BE2C (cell line): ENCODE data around the gene IPO13. TPM values are rescaled to one million over a fixed set of nuclear protein-coding genes. Genes with fewer than 3 reads are reported as not detected.

Experiments used
- DNase-seq: peaks from one replicate; pipeline ENCODE4 v3.0.0-alpha.2; 2020
- H3K27me3 ChIP-seq: fragments of 250-450 bp; sonication (Bioruptor Pico); 2 replicates; pipeline ENCODE4 v1.5.1; 2020; ENCODE audit warnings: mild to moderate bottlenecking
- H3K36me3 ChIP-seq: fragments of 250-450 bp; sonication (Bioruptor Pico); 2 replicates; pipeline ENCODE4 v1.5.1; 2020; ENCODE audit warnings: mild to moderate bottlenecking
- H3K4me1 ChIP-seq: fragments of 250-450 bp; sonication (Bioruptor Pico); 2 replicates; pipeline ENCODE4 v1.5.1; 2020
- H3K4me3 ChIP-seq: 2 replicates; pipeline ENCODE4 v1.5.1; 2011; ENCODE audit warnings: low read depth, low read length
- H3K9me3 ChIP-seq: fragments of 250-450 bp; sonication (Bioruptor Pico); 2 replicates; pipeline ENCODE4 v1.5.1; 2020
- CTCF ChIP-seq: IDR thresholded peaks from 2 replicates; pipeline ENCODE4 v1.5.1; 2012; ENCODE audit warnings: mild to moderate bottlenecking, low read depth, low read length
- polyA plus RNA-seq: library from polyadenylated mRNA; unstranded; fragments of >200 nt; gene quantifications from one replicate; pipeline ENCODE4 v1.2.1, GENCODE V29; 2012; ENCODE audit warnings: low read depth, missing spikeins; ENCODE audit not compliant: insufficient read length, insufficient read depth

IPO13 gene, protein sequence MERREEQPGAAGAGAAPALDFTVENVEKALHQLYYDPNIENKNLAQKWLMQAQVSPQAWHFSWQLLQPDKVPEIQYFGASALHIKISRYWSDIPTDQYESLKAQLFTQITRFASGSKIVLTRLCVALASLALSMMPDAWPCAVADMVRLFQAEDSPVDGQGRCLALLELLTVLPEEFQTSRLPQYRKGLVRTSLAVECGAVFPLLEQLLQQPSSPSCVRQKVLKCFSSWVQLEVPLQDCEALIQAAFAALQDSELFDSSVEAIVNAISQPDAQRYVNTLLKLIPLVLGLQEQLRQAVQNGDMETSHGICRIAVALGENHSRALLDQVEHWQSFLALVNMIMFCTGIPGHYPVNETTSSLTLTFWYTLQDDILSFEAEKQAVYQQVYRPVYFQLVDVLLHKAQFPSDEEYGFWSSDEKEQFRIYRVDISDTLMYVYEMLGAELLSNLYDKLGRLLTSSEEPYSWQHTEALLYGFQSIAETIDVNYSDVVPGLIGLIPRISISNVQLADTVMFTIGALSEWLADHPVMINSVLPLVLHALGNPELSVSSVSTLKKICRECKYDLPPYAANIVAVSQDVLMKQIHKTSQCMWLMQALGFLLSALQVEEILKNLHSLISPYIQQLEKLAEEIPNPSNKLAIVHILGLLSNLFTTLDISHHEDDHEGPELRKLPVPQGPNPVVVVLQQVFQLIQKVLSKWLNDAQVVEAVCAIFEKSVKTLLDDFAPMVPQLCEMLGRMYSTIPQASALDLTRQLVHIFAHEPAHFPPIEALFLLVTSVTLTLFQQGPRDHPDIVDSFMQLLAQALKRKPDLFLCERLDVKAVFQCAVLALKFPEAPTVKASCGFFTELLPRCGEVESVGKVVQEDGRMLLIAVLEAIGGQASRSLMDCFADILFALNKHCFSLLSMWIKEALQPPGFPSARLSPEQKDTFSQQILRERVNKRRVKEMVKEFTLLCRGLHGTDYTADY
- polyA plus RNA-seq: 17.4 TPM

GRCh38 chr1:43946236-43947060 is at the start of gene IPO13:
Gene IPO13 (plus strand): TSS chr1:43946950. CDS start chr1:43947601, 651 bp downstream.
- Histone ChIP-seq H3K36me3 (no peaks in the 10 kb centered on the region; the same call in 1 of the 2 replicates), H3K27me3 (no peaks in the 10 kb centered on the region), H3K4me1 (no peaks in the 10 kb centered on the region), H3K9me3 (no peaks in the 10 kb centered on the region), H3K4me3 (peak within 1 kb of the TSS; percentile 80)
- peak; percentile 94 for DNase-seq
- TF ChIP-seq CTCF: peak; percentile 51

- H3K36me3 ChIP-seq: no peaks in the 10 kb centered on the region
- DNase-seq: no peak
- no peak for TF ChIP-seq CTCF
- H3K4me1 ChIP-seq: no peaks in the 10 kb centered on the region
- H3K4me3 ChIP-seq: no peak overlapping the region
- H3K27me3 ChIP-seq: no peaks in the 10 kb centered on the region
- H3K9me3 ChIP-seq: no peaks in the 10 kb centered on the region
Measured at GRCh38 chr1:43898981-43899380, 47.8 kb upstream of the IPO13 start.

DNA sequence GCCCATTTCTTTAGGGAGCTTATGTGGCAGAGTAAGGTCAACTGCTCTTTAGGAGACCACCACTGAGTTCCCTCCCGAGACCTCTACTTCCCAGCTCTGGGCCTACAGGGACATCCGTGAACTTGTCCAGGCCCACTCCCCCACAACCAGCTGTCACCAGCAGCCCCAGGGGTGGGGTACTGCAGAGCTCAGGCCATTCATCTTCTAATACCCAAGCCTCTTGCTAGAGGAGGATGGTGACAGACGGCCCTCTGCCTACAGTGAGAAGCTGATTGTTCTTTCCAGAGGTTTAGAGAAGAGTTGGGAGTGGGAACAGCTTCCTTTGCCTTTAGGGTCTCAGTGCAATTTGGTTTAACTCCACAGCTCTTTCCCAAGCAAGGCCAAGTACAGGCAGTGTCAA is 46.4 kb upstream of the IPO13 start:
- no peak for TF ChIP-seq CTCF
- no peaks in the 10 kb centered on the region for H3K9me3 ChIP-seq
- H3K27me3 ChIP-seq: no peaks in the 10 kb centered on the region
- no peaks in the 10 kb centered on the region for H3K4me1 ChIP-seq
- H3K4me3 ChIP-seq: no peak overlapping the region
- DNase-seq: no peak
- H3K36me3 ChIP-seq: no peaks in the 10 kb centered on the region

- H3K4me3 ChIP-seq: no peak overlapping the region
- no peak for DNase-seq
- no peaks in the 10 kb centered on the region for H3K27me3 ChIP-seq
- H3K36me3 ChIP-seq: no peaks in the 10 kb centered on the region
- no peaks in the 10 kb centered on the region for H3K4me1 ChIP-seq
- no peaks in the 10 kb centered on the region for H3K9me3 ChIP-seq
- TF ChIP-seq CTCF: no peak
Measured at GRCh38 chr1:43901196-43901961, 45.4 kb upstream of the IPO13 start.

GRCh38 chr1:43902058-43902831 is 44.5 kb upstream of the IPO13 start:
- Histone ChIP-seq H3K4me3 (no peak overlapping the region), H3K27me3 (no peaks in the 10 kb centered on the region), H3K36me3 (no peaks in the 10 kb centered on the region), H3K9me3 (no peaks in the 10 kb centered on the region), H3K4me1 (no peaks in the 10 kb centered on the region)
- TF ChIP-seq CTCF: no peak
- no peak for DNase-seq
